IPS DF 6.9 (cell line): ENCODE measurements around the gene VAV1.

ENCODE experiments used
- DNase-seq: peaks from one replicate; pipeline ENCODE4 v3.0.0-alpha.2; 2013; ENCODE audit warnings: low read depth, low spot score
- H3K27ac ChIP-seq: one replicate; pipeline ENCODE4 v1.5.1; 2013; ENCODE audit warnings: low read length, control low read depth
- H3K27me3 ChIP-seq: 2 replicates; pipeline ENCODE4 v1.6.1; 2013; ENCODE audit warnings: mild to moderate bottlenecking, low read length; ENCODE audit not compliant: control insufficient read depth, insufficient read depth
- H3K36me3 ChIP-seq: 2 replicates; pipeline ENCODE4 v1.6.1; 2013; ENCODE audit warnings: low read length; ENCODE audit not compliant: control insufficient read depth, insufficient read depth
- H3K4me1 ChIP-seq: 2 replicates; pipeline ENCODE4 v1.6.1; 2013; ENCODE audit warnings: low read length; ENCODE audit not compliant: control insufficient read depth, insufficient read depth
- H3K4me3 ChIP-seq: 2 replicates; pipeline ENCODE4 v1.5.1; 2013; ENCODE audit warnings: mild to moderate bottlenecking, low read length
- H3K9me3 ChIP-seq: 2 replicates; pipeline ENCODE4 v1.6.1; 2013; ENCODE audit warnings: low read length, inconsistent platforms; ENCODE audit not compliant: control insufficient read depth, insufficient read depth
- WGBS: extraction: QIAGEN DNeasy Blood & Tissue Kit; methylation state at CpG from one replicate; pipeline ENCODE4 v1.1.7; 2013; ENCODE audit warnings: mixed read lengths, missing lambda C conversion rate; ENCODE audit not compliant: insufficient read length, insufficient coverage; 5-methylcytosine and 5-hydroxymethylcytosine counted together

Gene VAV1

GRCh38 chr19:6852001-6852400 lies 79.5 kb downstream of the VAV1 start:
- Histone ChIP-seq H3K4me3 (no peak overlapping the region), H3K9me3 (no peaks in the 10 kb centered on the region), H3K27me3 (no peaks in the 10 kb centered on the region), H3K4me1 (no peaks in the 10 kb centered on the region), H3K36me3 (no peaks in the 10 kb centered on the region), H3K27ac (no peak overlapping the region)
- DNase-seq, result no peak
- WGBS, result no CpG with 5 or more reads among the region's 1 CpG

GRCh38 chr19:6853868-6854267 lies 81.4 kb downstream of the VAV1 start:
- no peaks in the 10 kb centered on the region for H3K9me3 ChIP-seq
- DNase-seq, result no peak
- no peaks in the 10 kb centered on the region for H3K27me3 ChIP-seq
- no peaks in the 10 kb centered on the region for H3K36me3 ChIP-seq
- no peak overlapping the region for H3K4me3 ChIP-seq
- no CpG with 5 or more reads among the region's 11 CpGs for WGBS
- no peak overlapping the region for H3K27ac ChIP-seq
- no peaks in the 10 kb centered on the region for H3K4me1 ChIP-seq

GRCh38 chr19:6854758-6855157 lies 82.2 kb downstream of the VAV1 start:
- no peaks in the 10 kb centered on the region for H3K4me1 ChIP-seq
- H3K27ac ChIP-seq, result no peak overlapping the region
- DNase-seq, result no peak
- no CpG with 5 or more reads among the region's 2 CpGs for WGBS
- H3K36me3 ChIP-seq, result no peaks in the 10 kb centered on the region
- no peak overlapping the region for H3K4me3 ChIP-seq
- H3K27me3 ChIP-seq, result no peaks in the 10 kb centered on the region
- no peaks in the 10 kb centered on the region for H3K9me3 ChIP-seq

- no peak for DNase-seq
- Histone ChIP-seq H3K9me3 (no peaks in the 10 kb centered on the region), H3K4me3 (no peak overlapping the region), H3K36me3 (no peaks in the 10 kb centered on the region), H3K27me3 (no peaks in the 10 kb centered on the region), H3K27ac (no peak overlapping the region), H3K4me1 (no peaks in the 10 kb centered on the region)
- no CpG with 5 or more reads among the region's 14 CpGs for WGBS
These were observed 84.4 kb downstream of the VAV1 start for GRCh38 chr19:6856749-6857372.

- no peaks in the 10 kb centered on the region for H3K4me1 ChIP-seq
- WGBS, result no CpG with 5 or more reads among the region's 10 CpGs
- H3K36me3 ChIP-seq, result no peaks in the 10 kb centered on the region
- no peak overlapping the region for H3K4me3 ChIP-seq
- no peak for DNase-seq
- no peak overlapping the region for H3K27ac ChIP-seq
- H3K27me3 ChIP-seq, result no peaks in the 10 kb centered on the region
- H3K9me3 ChIP-seq, result no peaks in the 10 kb centered on the region
These were observed 89.3 kb downstream of the VAV1 start for GRCh38 chr19:6861683-6862286.

GRCh38 chr19:6862673-6863078 lies 90.2 kb downstream of the VAV1 start:
- no CpG with 5 or more reads among the region's 16 CpGs for WGBS
- H3K4me3 ChIP-seq, result no peak overlapping the region
- no peaks in the 10 kb centered on the region for H3K36me3 ChIP-seq
- peak; percentile 81 for DNase-seq
- H3K4me1 ChIP-seq, result no peaks in the 10 kb centered on the region
- no peaks in the 10 kb centered on the region for H3K27me3 ChIP-seq
- H3K9me3 ChIP-seq, result no peaks in the 10 kb centered on the region
- no peak overlapping the region for H3K27ac ChIP-seq

- no peak for DNase-seq
- H3K4me3 ChIP-seq, result no peak overlapping the region
- WGBS, result no CpG with 5 or more reads among the region's 9 CpGs
- H3K27me3 ChIP-seq, result no peaks in the 10 kb centered on the region
- no peaks in the 10 kb centered on the region for H3K9me3 ChIP-seq
- no peaks in the 10 kb centered on the region for H3K4me1 ChIP-seq
- H3K36me3 ChIP-seq, result no peaks in the 10 kb centered on the region
- no peak overlapping the region for H3K27ac ChIP-seq
These were observed 91.9 kb downstream of the VAV1 start for GRCh38 chr19:6864325-6864940.

GRCh38 chr19:6865849-6866248 lies 93.3 kb downstream of the VAV1 start:
- H3K4me1 ChIP-seq, result no peaks in the 10 kb centered on the region
- H3K36me3 ChIP-seq, result no peaks in the 10 kb centered on the region
- no peaks in the 10 kb centered on the region for H3K9me3 ChIP-seq
- no peak overlapping the region for H3K27ac ChIP-seq
- WGBS, result no CpG with 5 or more reads among the region's 10 CpGs
- H3K4me3 ChIP-seq, result no peak overlapping the region
- DNase-seq, result no peak
- H3K27me3 ChIP-seq, result no peaks in the 10 kb centered on the region

- no CpG with 5 or more reads among the region's 6 CpGs for WGBS
These were observed 94.2 kb downstream of the VAV1 start for GRCh38 chr19:6866741-6867151.

GRCh38 chr19:6868351-6868750 lies 95.8 kb downstream of the VAV1 start:
- H3K4me3 ChIP-seq, result no peak overlapping the region
- no peaks in the 10 kb centered on the region for H3K27me3 ChIP-seq
- no CpG with 5 or more reads among the region's 4 CpGs for WGBS
- no peaks in the 10 kb centered on the region for H3K4me1 ChIP-seq
- H3K27ac ChIP-seq, result no peak overlapping the region
- no peaks in the 10 kb centered on the region for H3K36me3 ChIP-seq
- no peaks in the 10 kb centered on the region for H3K9me3 ChIP-seq
- DNase-seq, result no peak

More at GRCh38 chr19:6866741-6867151, 94.2 kb downstream of the VAV1 start:
- no peaks in the 10 kb centered on the region for H3K9me3 ChIP-seq
- H3K36me3 ChIP-seq, result no peaks in the 10 kb centered on the region
- no peak overlapping the region for H3K4me3 ChIP-seq
- no peak for DNase-seq
- no peak overlapping the region for H3K27ac ChIP-seq
- H3K27me3 ChIP-seq, result no peaks in the 10 kb centered on the region
- no peaks in the 10 kb centered on the region for H3K4me1 ChIP-seq
